Adrenal gland (tissue), 5 donors: ENCODE data around the gene JAZF1.

ENCODE experiments used
- CTCF ChIP-seq, 6 experiments: fragments of 450-650 bp in 4 of 6; fragments of 200-600 bp in 2 of 6; sonication (generic) in 1 of 6; IDR thresholded peaks; 1 replicate in 5 of 6; 2 replicates in 1 of 6; pipeline versions ENCODE4 v1.5.1 to v1.8.0; 2016 to 2021; ENCODE audit warnings: antibody characterized with exemption in 6 of 6, mild to moderate bottlenecking in 2 of 6, moderate library complexity in 1 of 6
- POLR2A ChIP-seq, 2 donors: fragments of 450-650 bp; IDR thresholded peaks; one replicate each; pipeline ENCODE4 v1.6.1; 2017; ENCODE audit warnings: antibody characterized with exemption in 2 of 2, mild to moderate bottlenecking in 2 of 2, moderate library complexity in 1 of 2
- donor health status: DM: no; HTN: no; CAD: no.

DNA sequence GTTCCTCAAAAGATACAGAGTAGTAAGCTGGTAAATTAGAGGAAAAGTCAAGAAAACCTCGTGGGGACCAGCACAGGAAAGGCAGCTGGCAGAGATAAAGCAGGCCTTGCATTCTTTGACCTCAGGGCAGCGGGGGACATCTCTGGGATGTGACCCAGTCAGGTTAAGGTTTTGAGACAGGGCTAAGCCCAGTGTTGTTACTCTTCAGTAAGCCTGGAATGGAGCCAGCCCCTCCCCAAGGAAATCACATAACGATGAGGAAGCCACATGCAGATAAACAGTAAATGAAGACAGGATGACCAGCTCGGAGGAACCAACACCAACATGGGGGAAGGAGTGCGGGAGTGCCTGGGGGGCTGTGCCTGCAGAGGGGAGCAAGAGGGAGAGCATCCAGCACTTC lies 99.6 kb downstream of the JAZF1 start:
- TF ChIP-seq CTCF (IDR thresholded peaks at IDR 0.05) (no peak), POLR2A (IDR thresholded peaks at IDR 0.05) (no peak)
